Activated T-cell treated with anti-CD3 and anti-CD28 coated beads, Interleukin-2, amount 50 U/mL, for 4 hours (primary cell): ENCODE measurements around the gene SDR39U1. TPM values are rescaled to one million over a fixed set of nuclear protein-coding genes. Genes with fewer than 3 reads are reported as not detected.
A peak's percentile ranks its signal among the peaks of the same experiment; 100 is the strongest.

Source experiments
- ATAC-seq, 2 donors: fragments of 200-7000 bp; cut with Tn5 transposase; one replicate each; pipeline ENCODE4 v1.10.0; 2021
- DNase-seq: peaks from one replicate; pipeline ENCODE4 v3.0.0-alpha.2; 2020
- H3K27me3 Mint-ChIP-seq: one replicate; pipeline ENCODE4 v1.8.0; 2021; ENCODE audit warnings: low read depth, mixed read lengths
- H3K36me3 Mint-ChIP-seq: one replicate; pipeline ENCODE4 v1.8.0; 2022; ENCODE audit warnings: mixed read lengths; ENCODE audit not compliant: insufficient read depth
- H3K4me1 Mint-ChIP-seq: one replicate; pipeline ENCODE4 v1.8.0; 2021; ENCODE audit warnings: low read depth, mixed read lengths
- H3K4me3 Mint-ChIP-seq: one replicate; pipeline ENCODE4 v1.8.0; 2021; ENCODE audit warnings: mild to moderate bottlenecking, moderate library complexity, mixed read lengths
- H3K9me3 Mint-ChIP-seq: one replicate; pipeline ENCODE4 v1.8.0; 2021; ENCODE audit warnings: mixed read lengths
- total RNA-seq, 3 donors: library from RNA; stranded (reverse); gene quantifications; one replicate each; pipeline ENCODE4 v1.2.1, GENCODE V29; 2021

The SDR39U1 gene
- total RNA-seq, 3 donors from 2014 or later: 52.6 to 59.9 (median 59.4) TPM

DNA sequence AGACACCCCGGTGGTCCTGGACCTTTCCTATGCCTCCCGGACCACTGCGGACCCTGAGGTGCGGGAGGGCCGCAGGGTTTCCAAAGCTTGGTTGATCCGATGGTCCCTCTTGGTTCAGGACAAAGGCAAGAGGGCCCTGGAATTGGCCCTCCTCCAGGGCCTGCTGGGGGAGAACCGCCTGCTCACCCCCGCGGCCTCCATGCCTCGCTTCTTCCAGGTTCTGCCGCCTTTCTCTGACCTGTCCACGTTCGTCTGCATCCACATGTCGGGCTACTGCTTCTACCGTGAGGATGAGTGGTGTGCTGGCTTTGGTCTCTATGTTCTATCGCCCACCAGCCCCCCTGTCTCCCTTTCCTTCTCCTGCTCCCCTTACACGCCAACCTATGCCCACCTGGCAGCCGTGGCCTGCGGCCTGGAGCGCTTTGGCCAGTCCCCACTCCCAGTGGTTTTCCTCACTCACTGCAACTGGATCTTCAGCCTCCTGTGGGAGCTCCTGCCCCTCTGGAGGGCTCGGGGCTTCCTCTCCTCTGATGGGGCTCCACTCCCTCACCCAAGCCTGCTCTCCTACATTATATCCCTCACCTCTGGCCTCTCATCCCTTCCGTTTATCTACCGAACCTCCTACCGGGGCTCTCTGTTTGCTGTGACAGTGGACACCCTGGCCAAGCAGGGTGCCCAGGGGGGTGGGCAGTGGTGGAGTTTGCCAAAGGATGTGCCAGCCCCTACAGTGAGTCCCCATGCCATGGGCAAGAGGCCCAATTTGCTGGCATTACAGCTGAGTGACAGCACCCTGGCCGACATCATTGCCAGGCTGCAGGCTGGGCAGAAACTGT lies 26.9 kb downstream of the SDR39U1 start:
- DNase-seq (no peak), ATAC-seq (no peak)
- Mint-ChIP-seq H3K36me3 (no peaks in the 10 kb centered on the region), H3K27me3 (peaks cover 6% of the 10 kb centered on the region), H3K4me1 (no peaks in the 10 kb centered on the region), H3K4me3 (peak overlapping the region; percentile 16), H3K9me3 (no peaks in the 10 kb centered on the region)

DNA sequence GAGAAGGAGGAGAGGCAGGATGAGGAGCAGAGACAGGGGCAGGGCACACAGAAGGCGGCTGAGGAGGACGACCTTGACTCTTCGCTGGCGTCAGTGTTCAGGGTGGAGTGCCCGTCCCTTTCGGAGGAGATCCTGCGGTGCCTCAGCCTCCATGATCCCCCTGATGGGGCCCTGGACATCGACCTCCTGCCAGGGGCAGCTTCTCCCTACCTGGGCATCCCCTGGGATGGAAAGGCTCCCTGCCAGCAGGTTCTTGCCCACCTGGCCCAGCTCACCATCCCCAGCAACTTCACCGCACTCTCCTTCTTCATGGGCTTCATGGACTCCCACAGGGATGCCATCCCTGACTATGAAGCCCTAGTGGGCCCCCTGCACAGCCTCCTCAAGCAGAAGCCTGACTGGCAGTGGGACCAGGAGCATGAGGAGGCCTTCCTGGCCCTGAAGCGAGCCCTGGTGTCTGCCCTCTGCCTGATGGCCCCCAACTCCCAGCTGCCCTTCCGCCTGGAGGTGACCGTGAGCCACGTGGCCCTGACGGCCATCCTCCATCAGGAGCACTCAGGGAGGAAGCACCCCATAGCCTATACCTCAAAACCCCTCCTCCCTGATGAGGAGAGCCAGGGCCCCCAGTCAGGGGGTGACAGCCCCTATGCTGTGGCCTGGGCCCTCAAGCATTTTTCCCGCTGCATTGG lies 27.7 kb downstream of the SDR39U1 start:
- Mint-ChIP-seq H3K27me3 (peaks cover 3% of the 10 kb centered on the region), H3K4me3 (no peak overlapping the region), H3K4me1 (no peaks in the 10 kb centered on the region), H3K36me3 (no peaks in the 10 kb centered on the region), H3K9me3 (no peaks in the 10 kb centered on the region)
- DNase-seq (no peak), ATAC-seq (no peak)

- H3K4me1 Mint-ChIP-seq: no peaks in the 10 kb centered on the region
These were observed 28.5 kb downstream of the SDR39U1 start for GRCh38 chr14:24414077-24414476.

GRCh38 chr14:24411443-24412389 lies 30.9 kb downstream of the SDR39U1 start:
- Mint-ChIP-seq H3K36me3 (no peaks in the 10 kb centered on the region), H3K9me3 (no peaks in the 10 kb centered on the region), H3K4me3 (no peak overlapping the region), H3K4me1 (no peaks in the 10 kb centered on the region), H3K27me3 (no peaks in the 10 kb centered on the region)
- DNase-seq (no peak), ATAC-seq (peak; percentile 52 to 63)

More at GRCh38 chr14:24414077-24414476, 28.5 kb downstream of the SDR39U1 start:
- H3K4me3 Mint-ChIP-seq: no peak overlapping the region
- no peak for DNase-seq
- ATAC-seq: no peak
- H3K36me3 Mint-ChIP-seq: no peaks in the 10 kb centered on the region
- H3K27me3 Mint-ChIP-seq: peaks cover 3% of the 10 kb centered on the region
- H3K9me3 Mint-ChIP-seq: no peaks in the 10 kb centered on the region

DNA sequence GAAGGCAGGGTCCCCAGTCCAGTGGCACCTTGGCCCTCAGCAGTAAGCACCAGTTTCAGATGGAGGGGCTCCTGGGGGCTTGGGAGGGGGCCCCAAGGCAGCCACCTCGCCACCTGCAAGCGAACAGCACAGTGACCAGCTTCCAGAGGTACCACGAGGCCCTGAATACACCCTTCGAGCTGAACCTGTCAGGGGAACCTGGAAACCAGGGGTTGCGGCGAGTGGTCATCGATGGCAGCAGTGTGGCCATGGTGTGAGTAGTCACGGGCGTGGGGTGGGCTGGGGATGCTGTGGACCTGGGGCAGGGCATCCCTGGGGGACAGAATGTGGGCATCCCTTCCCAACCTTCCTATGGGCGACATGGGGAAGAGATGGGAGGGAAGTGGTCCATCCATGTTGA lies 32.6 kb downstream of the SDR39U1 start:
- peaks cover 3% of the 10 kb centered on the region for H3K27me3 Mint-ChIP-seq
- no peaks in the 10 kb centered on the region for H3K4me1 Mint-ChIP-seq
- no peak for DNase-seq
- no peak overlapping the region for H3K4me3 Mint-ChIP-seq
- no peaks in the 10 kb centered on the region for H3K36me3 Mint-ChIP-seq
- no peaks in the 10 kb centered on the region for H3K9me3 Mint-ChIP-seq
- ATAC-seq: no peak

GRCh38 chr14:24409192-24409591 lies 33.4 kb downstream of the SDR39U1 start:
- no peak for DNase-seq
- no peaks in the 10 kb centered on the region for H3K4me1 Mint-ChIP-seq
- H3K9me3 Mint-ChIP-seq: no peaks in the 10 kb centered on the region
- H3K4me3 Mint-ChIP-seq: no peak overlapping the region
- H3K36me3 Mint-ChIP-seq: no peaks in the 10 kb centered on the region
- no peak for ATAC-seq
- H3K27me3 Mint-ChIP-seq: peaks cover 5% of the 10 kb centered on the region

DNA sequence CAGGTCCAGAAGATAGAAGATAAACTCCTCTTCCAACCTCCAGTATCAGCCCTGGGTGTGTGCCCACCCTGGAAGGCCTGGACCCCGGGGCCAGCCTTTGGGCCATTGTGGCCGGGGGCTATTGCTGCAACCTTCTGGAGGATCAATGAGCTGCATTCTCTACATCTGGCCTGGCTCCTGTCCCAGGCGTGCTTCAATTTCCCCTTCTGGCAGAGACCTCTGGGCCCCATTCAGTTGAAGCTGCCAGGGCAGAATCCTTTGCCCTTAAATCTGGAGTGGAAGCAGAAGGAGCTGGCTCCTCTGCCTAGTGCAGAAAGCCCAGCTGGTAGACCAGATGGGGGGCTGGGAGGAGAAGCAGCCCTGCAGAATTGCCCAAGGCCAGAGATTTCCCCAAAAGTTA lies 33.8 kb downstream of the SDR39U1 start:
- DNase-seq (no peak), ATAC-seq (no peak)
- H3K27me3 Mint-ChIP-seq: peaks cover 8% of the 10 kb centered on the region
- H3K4me3 Mint-ChIP-seq: no peak overlapping the region
- no peaks in the 10 kb centered on the region for H3K4me1 Mint-ChIP-seq
- no peaks in the 10 kb centered on the region for H3K36me3 Mint-ChIP-seq
- no peaks in the 10 kb centered on the region for H3K9me3 Mint-ChIP-seq

GRCh38 chr14:24407608-24408325 lies 34.8 kb downstream of the SDR39U1 start:
- H3K4me1 Mint-ChIP-seq: no peaks in the 10 kb centered on the region
- no peak overlapping the region for H3K4me3 Mint-ChIP-seq
- H3K36me3 Mint-ChIP-seq: no peaks in the 10 kb centered on the region
- no peak for DNase-seq
- H3K27me3 Mint-ChIP-seq: peaks cover 8% of the 10 kb centered on the region
- no peaks in the 10 kb centered on the region for H3K9me3 Mint-ChIP-seq
- ATAC-seq: no peak

GRCh38 chr14:24406416-24406815 lies 36.2 kb downstream of the SDR39U1 start:
- no peaks in the 10 kb centered on the region for H3K4me1 Mint-ChIP-seq
- peaks cover 15% of the 10 kb centered on the region for H3K27me3 Mint-ChIP-seq
- no peak overlapping the region for H3K4me3 Mint-ChIP-seq
- DNase-seq (no peak), ATAC-seq (no peak)
- no peaks in the 10 kb centered on the region for H3K36me3 Mint-ChIP-seq
- no peaks in the 10 kb centered on the region for H3K9me3 Mint-ChIP-seq

DNA sequence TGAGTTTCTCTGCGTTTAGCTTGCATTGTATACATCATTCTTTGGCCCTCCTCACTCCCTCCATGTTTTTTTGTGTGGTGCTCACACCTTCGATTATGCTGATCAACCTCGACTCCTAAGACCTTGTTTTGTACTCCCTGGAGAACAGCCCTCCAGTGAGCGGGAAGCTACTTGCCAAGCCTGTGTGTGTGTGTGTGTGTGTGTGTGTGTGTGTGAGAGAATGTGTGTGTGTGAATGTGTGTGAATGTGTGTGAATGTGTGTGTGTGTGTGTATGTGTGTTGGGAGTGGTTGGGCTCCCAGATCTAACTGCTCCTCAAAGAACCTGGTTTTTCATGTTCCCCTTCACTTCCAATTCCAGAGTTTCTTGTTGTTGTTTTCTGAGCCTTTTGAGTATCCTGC lies 37.8 kb downstream of the SDR39U1 start:
- DNase-seq: no peak
- ATAC-seq: no peak
- Mint-ChIP-seq H3K36me3 (no peaks in the 10 kb centered on the region), H3K9me3 (no peaks in the 10 kb centered on the region), H3K4me3 (no peak overlapping the region), H3K4me1 (peaks cover 2% of the 10 kb centered on the region), H3K27me3 (peaks cover 15% of the 10 kb centered on the region)

DNA sequence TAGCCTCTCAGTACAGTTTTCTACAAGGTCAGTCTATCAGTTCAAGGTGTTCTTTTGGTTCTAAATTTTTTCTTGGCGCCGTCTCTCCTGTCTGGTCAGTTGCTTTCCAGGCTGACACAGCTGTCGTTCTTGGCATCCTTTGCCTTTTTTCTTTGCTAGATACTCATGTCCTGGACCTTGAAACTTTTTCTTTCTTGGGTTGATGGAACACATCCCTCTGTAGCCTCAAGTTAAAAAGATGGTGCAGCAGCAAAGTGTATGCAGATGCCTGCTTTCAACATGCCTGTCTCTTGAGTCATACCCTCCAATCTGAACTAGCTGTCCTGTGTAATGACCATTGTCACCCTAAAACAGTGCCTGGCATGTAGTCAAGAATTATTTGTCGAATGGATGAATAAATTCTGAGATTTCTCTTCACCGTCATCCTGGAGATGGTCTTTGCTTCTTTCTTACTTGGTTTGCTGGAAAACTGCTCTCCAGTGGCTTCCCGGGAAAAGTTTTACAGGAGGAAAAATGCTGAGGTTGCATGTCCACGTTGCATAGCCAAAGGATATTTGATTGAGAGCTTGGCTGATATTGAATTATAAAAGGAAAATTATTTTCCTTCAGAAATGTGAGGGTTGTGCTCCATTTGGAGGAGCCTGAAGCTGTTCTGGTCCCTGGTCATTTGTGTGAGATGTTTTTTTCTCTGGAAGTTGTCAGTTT lies 39.1 kb downstream of the SDR39U1 start:
- ATAC-seq (no peak), DNase-seq (no peak)
- H3K4me3 Mint-ChIP-seq: no peak overlapping the region
- H3K9me3 Mint-ChIP-seq: no peaks in the 10 kb centered on the region
- peaks cover 9% of the 10 kb centered on the region for H3K4me1 Mint-ChIP-seq
- H3K36me3 Mint-ChIP-seq: no peaks in the 10 kb centered on the region
- peaks cover 19% of the 10 kb centered on the region for H3K27me3 Mint-ChIP-seq

DNA sequence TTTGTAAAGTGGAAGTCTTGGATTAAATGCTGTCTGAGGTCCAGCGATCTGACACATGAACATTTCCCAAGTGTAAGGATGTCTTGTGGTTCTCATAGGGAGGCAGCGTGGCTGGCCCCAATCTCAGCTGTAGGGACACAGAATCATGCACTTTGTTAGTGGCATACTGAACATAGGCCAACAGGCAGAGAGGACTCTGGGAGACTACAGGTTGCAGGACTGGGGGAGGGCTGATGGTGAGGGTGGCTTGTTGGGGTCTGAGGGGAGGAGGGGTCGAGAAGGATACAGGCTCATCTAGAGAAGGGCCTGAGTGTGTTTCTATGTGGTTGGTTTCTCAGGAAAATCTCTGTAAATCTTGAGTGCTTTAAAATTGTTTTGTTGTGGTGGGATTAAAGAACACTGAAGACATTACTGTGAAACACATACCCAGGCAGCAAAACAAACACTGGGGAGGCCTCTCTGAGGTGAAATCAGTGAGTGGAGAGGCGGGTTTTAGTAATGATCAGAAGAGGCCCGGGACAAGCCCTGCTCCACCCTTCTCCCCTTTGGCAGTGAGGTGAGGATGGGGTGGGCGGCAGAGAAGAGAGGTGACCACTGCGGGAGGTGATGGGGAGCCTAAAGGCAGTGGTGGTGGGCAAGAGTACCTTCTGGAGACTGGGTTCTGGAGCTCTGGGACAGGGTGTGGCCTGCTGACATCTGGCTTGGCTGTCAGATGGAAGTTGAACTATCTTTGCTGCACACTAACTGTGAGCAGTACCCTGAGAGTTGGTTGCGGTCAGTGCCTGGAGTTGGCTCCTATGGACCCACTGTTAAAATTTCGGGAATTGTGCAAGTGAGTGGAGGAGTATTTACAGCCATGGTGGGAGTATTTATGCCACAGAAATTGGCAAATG lies 40.5 kb downstream of the SDR39U1 start:
- Mint-ChIP-seq H3K36me3 (no peaks in the 10 kb centered on the region), H3K4me1 (peaks cover 9% of the 10 kb centered on the region), H3K27me3 (peaks cover 19% of the 10 kb centered on the region), H3K4me3 (no peak overlapping the region), H3K9me3 (no peaks in the 10 kb centered on the region)
- no peak for ATAC-seq
- no peak for DNase-seq
